PC-3 (cell line): ENCODE results near the gene SPOCD1. TPM values are rescaled to one million over a fixed set of nuclear protein-coding genes. Genes with fewer than 3 reads are reported as not detected.
A peak's percentile ranks its signal among the peaks of the same experiment; 100 is the strongest.

Experiments
- ATAC-seq: fragments of 200-7000 bp; cut with Tn5 transposase; 2 replicates; pipeline ENCODE4 v1.9.1; 2020; ENCODE audit warnings: mild to moderate bottlenecking, moderate library complexity
- BruUV-seq: library from RNA; stranded (reverse); fragments of 400-500 nt; replicated peaks from 2 replicates; lab custom pipeline; 2021; lab: Mats Ljungman, UMichigan
- CTCF ChIA-PET: fragments of 300-600 bp; sonication (Branson Sonifier 250); formaldehyde crosslinking; loops from one replicate; lab custom pipeline; 2022; ENCODE audit warnings: antibody characterized with exemption; lab: Charles Lee
- POLR2A ChIA-PET: fragments of 300-600 bp; sonication (Branson Sonifier 250); formaldehyde crosslinking; loops from one replicate; lab custom pipeline; 2022; ENCODE audit warnings: antibody characterized with exemption; ENCODE audit not compliant: unreplicated experiment; lab: Charles Lee
- DNase-seq: peaks from one replicate; pipeline ENCODE4 v3.0.0-alpha.2; 2015
- H2AFZ ChIP-seq: fragments of 300-600 bp; sonication (generic); 2 replicates; pipeline ENCODE4 v1.6.0; 2016; ENCODE audit warnings: antibody characterized with exemption, low read length
- H3F3A ChIP-seq: fragments of 300-600 bp; sonication (generic); one replicate; pipeline ENCODE4 v1.6.0; 2017; ENCODE audit warnings: antibody characterized with exemption, low read length, control low read depth, mild to moderate bottlenecking; ENCODE audit not compliant: unreplicated experiment
- H3K27ac ChIP-seq: fragments of 300-600 bp; sonication (generic); 2 replicates; pipeline ENCODE4 v1.5.1; 2016; ENCODE audit warnings: mild to moderate bottlenecking, low read length
- H3K27me3 ChIP-seq: fragments of 300-600 bp; sonication (generic); 2 replicates; pipeline ENCODE4 v1.6.1; 2016; ENCODE audit warnings: low read length, mixed read lengths
- H3K36me3 ChIP-seq: fragments of 300-600 bp; sonication (generic); 2 replicates; pipeline ENCODE4 v1.6.1; 2016; ENCODE audit warnings: low read depth, mixed run types, low read length, mixed read lengths
- H3K4me1 ChIP-seq: fragments of 300-600 bp; sonication (generic); 2 replicates; pipeline ENCODE4 v1.5.1; 2016; ENCODE audit warnings: low read length; ENCODE audit not compliant: insufficient read depth
- H3K4me2 ChIP-seq: fragments of 300-600 bp; sonication (generic); 2 replicates; pipeline ENCODE4 v1.6.0; 2016; ENCODE audit warnings: low read length
- H3K4me3 ChIP-seq: fragments of 300-600 bp; sonication (generic); 2 replicates; pipeline ENCODE4 v1.5.1; 2016; ENCODE audit warnings: mild to moderate bottlenecking, low read length, mixed read lengths
- H3K79me2 ChIP-seq: fragments of 300-600 bp; sonication (generic); 2 replicates; pipeline ENCODE4 v1.6.1; 2017; ENCODE audit warnings: low read length, mixed read lengths
- H3K9ac ChIP-seq: fragments of 300-600 bp; sonication (generic); 2 replicates; pipeline ENCODE4 v1.6.0; 2016; ENCODE audit warnings: mild to moderate bottlenecking, low read length
- H3K9me2 ChIP-seq: fragments of 300-600 bp; sonication (generic); replicated peaks from 2 replicates; pipeline ENCODE4 v1.6.1; 2016; ENCODE audit warnings: mixed run types, low read length, mixed read lengths
- H3K9me3 ChIP-seq: fragments of 300-600 bp; sonication (generic); 2 replicates; pipeline ENCODE4 v1.6.1; 2016; ENCODE audit warnings: low read length, mixed read lengths
- H4K20me1 ChIP-seq: fragments of 300-600 bp; sonication (generic); 2 replicates; pipeline ENCODE4 v1.6.1; 2016; ENCODE audit warnings: low read length, mixed read lengths
- EZH2 ChIP-seq: fragments of 300-600 bp; sonication (generic); IDR thresholded peaks from one replicate; pipeline ENCODE4 v1.6.1; 2017; ENCODE audit warnings: antibody characterized with exemption, mild to moderate bottlenecking, low read length; ENCODE audit not compliant: unreplicated experiment
- EZH2phosphoT487 ChIP-seq: fragments of 300-600 bp; sonication (generic); IDR thresholded peaks from 2 replicates; pipeline ENCODE4 v1.6.1; 2018; ENCODE audit warnings: mild to moderate bottlenecking, antibody characterized with exemption, low read length, borderline replicate concordance
- intact Hi-C: fragments of 100-400 bp; cut with micrococcal nuclease; formaldehyde crosslinking; loops from 2 replicates; pipeline ENCODE4 v1.9.0; 2023
- total RNA-seq: library from RNA; depleted of rRNA; stranded (reverse); fragments of >200 nt; gene quantifications from 2 replicates; pipeline ENCODE4 v1.2.3, GENCODE V29; 2014
- TF ChIP-seq, protein P1 (sequence below): fragments of 300-600 bp; sonication (generic); conservative IDR thresholded peaks from 2 replicates; pipeline ENCODE4 v1.5.1; 2017; ENCODE audit warnings: antibody characterized with exemption, low read depth, mild to moderate bottlenecking, low read length

SPOCD1 gene
- total RNA-seq, 1 experiment from 2014 or later: 5.4 TPM

- Histone ChIP-seq H3K27me3 (no peaks in the 10 kb centered on the region), H3K9me2 (no peaks in the 10 kb centered on the region), H3F3A (no peaks in the 10 kb centered on the region), H3K4me3 (peak overlapping the region; percentile 99), H3K4me2 (peak overlapping the region; percentile 100), H3K4me1 (peaks cover 24% of the 10 kb centered on the region), H4K20me1 (no peaks in the 10 kb centered on the region), H3K79me2 (0 out of 2 replicates have a peak, but pooled peaks cover 5% of the 10 kb centered on the region), H3K9ac (peak overlapping the region; percentile 92), H3K27ac (peak overlapping the region; percentile 89), H3K9me3 (no peaks in the 10 kb centered on the region), H2AFZ (peak overlapping the region; percentile 99), H3K36me3 (no peaks in the 10 kb centered on the region)
- ATAC-seq (peak; percentile 54), DNase-seq (peak; percentile 80)
- ChIA-PET POLR2A (interaction anchor here (0.6 to 0.9 kb wide), 4 partner anchors 15 to 1042 kb away, joined by 3 to 5 read pairs (median 4); no protein-coding TSS in a partner anchor), CTCF (interaction anchor here (0.5 to 1.9 kb wide), 5 partner anchors 28 to 283 kb away, joined by 3 to 23 read pairs (median 3); no protein-coding TSS in a partner anchor)
- intact Hi-C loops: loop anchor here (2.0 to 5.0 kb wide), 3 partner anchors 48 to 177 kb away; partner anchors contain the start of gene PTP4A2
- TF ChIP-seq EZH2 (no peak), EZH2phosphoT487 (no peak)
- TF ChIP-seq, protein P1, sequence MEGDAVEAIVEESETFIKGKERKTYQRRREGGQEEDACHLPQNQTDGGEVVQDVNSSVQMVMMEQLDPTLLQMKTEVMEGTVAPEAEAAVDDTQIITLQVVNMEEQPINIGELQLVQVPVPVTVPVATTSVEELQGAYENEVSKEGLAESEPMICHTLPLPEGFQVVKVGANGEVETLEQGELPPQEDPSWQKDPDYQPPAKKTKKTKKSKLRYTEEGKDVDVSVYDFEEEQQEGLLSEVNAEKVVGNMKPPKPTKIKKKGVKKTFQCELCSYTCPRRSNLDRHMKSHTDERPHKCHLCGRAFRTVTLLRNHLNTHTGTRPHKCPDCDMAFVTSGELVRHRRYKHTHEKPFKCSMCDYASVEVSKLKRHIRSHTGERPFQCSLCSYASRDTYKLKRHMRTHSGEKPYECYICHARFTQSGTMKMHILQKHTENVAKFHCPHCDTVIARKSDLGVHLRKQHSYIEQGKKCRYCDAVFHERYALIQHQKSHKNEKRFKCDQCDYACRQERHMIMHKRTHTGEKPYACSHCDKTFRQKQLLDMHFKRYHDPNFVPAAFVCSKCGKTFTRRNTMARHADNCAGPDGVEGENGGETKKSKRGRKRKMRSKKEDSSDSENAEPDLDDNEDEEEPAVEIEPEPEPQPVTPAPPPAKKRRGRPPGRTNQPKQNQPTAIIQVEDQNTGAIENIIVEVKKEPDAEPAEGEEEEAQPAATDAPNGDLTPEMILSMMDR: no peak
- no TSS peak for BruUV-seq
Observed at GRCh38 chr1:31760471-31761470, 55.1 kb downstream of the SPOCD1 start.

DNA sequence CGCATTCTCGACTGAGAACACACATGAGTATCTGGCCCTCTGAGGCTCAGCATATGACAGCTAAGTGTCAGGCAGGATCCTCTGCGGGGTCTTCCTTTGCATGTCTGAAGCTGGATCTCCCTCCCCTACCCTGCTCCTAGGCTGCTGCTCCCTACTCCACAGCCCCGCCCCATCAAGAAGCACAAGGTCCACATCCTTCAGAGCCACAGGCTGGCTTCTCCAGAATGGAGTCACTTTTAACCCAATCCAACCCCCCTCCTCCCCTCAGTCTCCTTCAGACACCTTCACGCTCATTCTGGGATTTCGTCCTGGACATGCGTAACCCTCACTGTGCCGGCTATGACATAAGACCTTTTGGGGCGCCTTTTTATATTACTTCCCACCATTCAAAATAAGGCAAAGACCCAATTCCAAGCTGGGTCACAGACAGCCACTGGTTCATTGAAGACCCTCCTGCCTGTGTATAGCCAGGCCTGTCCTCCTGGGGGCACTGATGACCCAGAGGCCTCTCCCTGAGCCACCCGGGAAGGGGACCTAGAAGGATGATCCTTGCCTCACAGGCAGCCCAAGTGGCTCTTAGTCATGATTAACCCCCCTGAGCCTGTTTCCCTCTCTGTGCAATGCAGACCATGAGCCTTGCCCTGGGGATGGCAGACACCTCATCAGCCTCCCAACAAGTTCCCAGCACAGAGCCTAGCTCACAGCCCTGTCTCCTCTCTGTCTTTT is 56.4 kb downstream of the SPOCD1 start:
- TF ChIP-seq, protein P1: no peak
- TF ChIP-seq EZH2: no peak
- Histone ChIP-seq H3K9me2 (no peaks in the 10 kb centered on the region), H3K27ac (no peak overlapping the region), H3F3A (no peaks in the 10 kb centered on the region), H2AFZ (no peak overlapping the region), H3K4me2 (peak overlapping the region; percentile 100), H3K79me2 (0 out of 2 replicates have a peak, but pooled peaks cover 5% of the 10 kb centered on the region), H3K36me3 (no peaks in the 10 kb centered on the region), H3K4me1 (peaks cover 24% of the 10 kb centered on the region), H3K9ac (peak overlapping the region; percentile 92; the same call in 1 of the 2 replicates), H3K27me3 (no peaks in the 10 kb centered on the region), H3K9me3 (no peaks in the 10 kb centered on the region), H4K20me1 (no peaks in the 10 kb centered on the region), H3K4me3 (peak overlapping the region; percentile 99; the same call in 1 of the 2 replicates)
- no TSS peak for BruUV-seq
- DNase-seq (no peak), ATAC-seq (no peak)
- CTCF ChIA-PET: interaction anchor here (0.5 to 1.9 kb wide), 2 partner anchors 30 to 285 kb away, joined by 3 to 23 read pairs; no protein-coding TSS in a partner anchor
- POLR2A ChIA-PET: interaction anchor here (0.6 to 0.9 kb wide), 2 partner anchors 14 to 255 kb away, joined by 3 to 4 read pairs; no protein-coding TSS in a partner anchor
- intact Hi-C loops: loop anchor here (2.0 to 5.0 kb wide), 3 partner anchors 47 to 178 kb away; partner anchors contain the start of gene PTP4A2
